GM23248 (cell line): ENCODE data around the gene MED12L.

Source experiments
- EZH2 ChIP-seq: fragments of 200-600 bp; sonication (generic); IDR thresholded peaks from 2 replicates; pipeline ENCODE4 v1.6.1; 2018; ENCODE audit warnings: antibody characterized with exemption, mild to moderate bottlenecking; ENCODE audit not compliant: insufficient read depth, poor library complexity, severe bottlenecking
- EZH2phosphoT487 ChIP-seq: fragments of 200-600 bp; sonication (generic); IDR thresholded peaks from 2 replicates; pipeline ENCODE4 v1.6.1; 2018; ENCODE audit warnings: antibody characterized with exemption, moderate library complexity, mild to moderate bottlenecking, low read depth; ENCODE audit not compliant: insufficient read depth

DNA sequence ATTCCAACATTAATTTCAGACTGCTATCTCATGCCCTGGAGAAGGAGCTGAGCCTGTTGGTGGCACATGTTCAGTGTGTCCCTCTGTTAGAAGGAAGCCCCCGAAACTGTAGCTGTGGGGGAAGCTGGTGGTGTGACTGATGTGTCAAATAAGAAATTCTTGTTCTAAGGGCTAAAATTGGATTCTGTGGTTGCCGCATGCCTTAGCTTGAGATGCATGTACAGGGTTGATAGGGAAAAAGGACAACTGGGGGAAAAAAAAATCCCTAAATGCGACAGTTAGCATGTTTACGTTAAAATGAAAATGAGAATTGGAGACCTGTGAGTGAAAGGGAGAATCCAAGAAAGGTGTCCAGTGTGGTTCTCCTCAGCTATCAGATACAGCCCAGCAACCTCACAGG lies 58.6 kb downstream of the MED12L start:
- TF ChIP-seq EZH2 (no peak), EZH2phosphoT487 (no peak)
